ENCODE measurements around the gene PRM1. TPM values are rescaled to one million over a fixed set of nuclear protein-coding genes. Genes with fewer than 3 reads are reported as not detected.

PRM1 gene
- total RNA-seq, 1 experiment from 2014 or later: not detected

- H2AFZ ChIP-seq (ENCODE audit: low read length): no peak overlapping the region
- H3K36me3 Mint-ChIP-seq (ENCODE audit: insufficient read depth in 1 of 3, low read depth in 3 of 3): no peaks in the 10 kb centered on the region
- no peak overlapping the region for H2AK5ac ChIP-seq (ENCODE audit: insufficient read length, low read length)
Observed at GRCh38 chr16:11232302-11232851, 48.8 kb downstream of the PRM1 start.

More at GRCh38 chr16:11232302-11232851, 48.8 kb downstream of the PRM1 start:
- Histone ChIP-seq H2BK5ac (ENCODE audit: insufficient read length, low read length) (no peak overlapping the region), H2BK15ac (ENCODE audit: low read depth, low read length) (no peak overlapping the region), H2BK12ac (ENCODE audit: insufficient read length, low read depth, low read length) (no peak overlapping the region), H3K14ac (ENCODE audit: insufficient read depth, low read length) (no peak overlapping the region), H3K9me3 (ENCODE audit: control insufficient read depth, low read depth, low read length) (no peaks in the 10 kb centered on the region), H4K8ac (replicated peaks; ENCODE audit: insufficient read length, low read depth, low read length) (no peak overlapping the region), H3K9ac (ENCODE audit: extremely low read depth, insufficient read length, low read length) (no peak overlapping the region), H3K23me2 (ENCODE audit: insufficient read length, low read depth, low read length, poor library complexity, severe bottlenecking) (no peaks in the 10 kb centered on the region), H3K79me2 (ENCODE audit: insufficient read depth, low read length) (no peaks in the 10 kb centered on the region), H3K56ac (ENCODE audit: insufficient read length, low read depth, low read length) (no peak overlapping the region), H4K20me1 (ENCODE audit: control insufficient read depth, insufficient read depth, insufficient read length) (no peaks in the 10 kb centered on the region), H3K4me1 (ENCODE audit: insufficient read depth, low read length) (no peaks in the 10 kb centered on the region), H2BK20ac (ENCODE audit: low read depth, low read length, poor library complexity, severe bottlenecking) (no peak overlapping the region), H3K4ac (ENCODE audit: low read depth, low read length) (no peak overlapping the region), H3K27ac (ENCODE audit: insufficient read length, low read depth, low read length) (no peak overlapping the region), H3K4me2 (ENCODE audit: insufficient read depth, insufficient read length, low read length) (no peak overlapping the region), H3K18ac (ENCODE audit: insufficient read length, low read depth, low read length) (no peak overlapping the region), H3K23ac (ENCODE audit: insufficient read length, low read depth, low read length) (no peak overlapping the region), H3T11ph (ENCODE audit: low read length) (no peak overlapping the region), H2BK120ac (ENCODE audit: low read depth, low read length, poor library complexity, severe bottlenecking) (no peak overlapping the region), H3K27me3 (ENCODE audit: insufficient read depth, low read length) (no peaks in the 10 kb centered on the region), H3K79me1 (ENCODE audit: insufficient read depth, low read depth, low read length, poor library complexity, severe bottlenecking) (no peaks in the 10 kb centered on the region), H4K5ac (ENCODE audit: insufficient read length, low read depth, low read length) (no peak overlapping the region), H4K91ac (ENCODE audit: insufficient read length, low read depth, low read length) (no peak overlapping the region)
- DNase-seq: no peak
- no peak overlapping the region; a peak in 2 of 7 replicates for H3K27ac Mint-ChIP-seq
- H3K9me3 Mint-ChIP-seq: no peaks in the 10 kb centered on the region
- 0 out of 5 replicates have a peak overlapping the region, but pooled peaks of 1 of the 2 experiments have one; percentile 42 for H3K4me3 Mint-ChIP-seq
- no CpG with 5 or more reads among the region's 3 CpGs for WGBS (ENCODE audit: extremely low coverage, insufficient read length, low lambda C conversion rate)
- TF ChIP-seq CTCF (conservative IDR thresholded peaks at IDR 0.05): no peak
- H3K27me3 Mint-ChIP-seq (ENCODE audit: low read depth): peaks cover 8% of the 10 kb centered on the region
- peaks cover 0 to 6% of the 10 kb centered on the region in 2 experiments; a peak in 3 of 4 replicates for H3K4me1 Mint-ChIP-seq

All from H9 (cell line).